ENCODE results near the gene TSPAN1. TPM values are rescaled to one million over a fixed set of nuclear protein-coding genes. Genes with fewer than 3 reads are reported as not detected.
"Not testable (repeated sequence)": the region's sequence is repeated elsewhere in the genome, so short reads cannot be mapped to it uniquely, and the experiment has no call there.

TSPAN1 gene
- polyA plus RNA-seq, 4 donors = 1.6 to 88.0 (median 72.3) TPM

GRCh38 chr1:46205791-46206190 lies 30.9 kb downstream of the TSPAN1 start:
- DNase-seq (ENCODE audit: low read depth in 4 of 4, low spot score in 3 of 4) = no peak

- DNase-seq (ENCODE audit: low read depth in 4 of 4, low spot score in 3 of 4) = no peak
Observed at GRCh38 chr1:46206399-46206798, 31.5 kb downstream of the TSPAN1 start.

DNA sequence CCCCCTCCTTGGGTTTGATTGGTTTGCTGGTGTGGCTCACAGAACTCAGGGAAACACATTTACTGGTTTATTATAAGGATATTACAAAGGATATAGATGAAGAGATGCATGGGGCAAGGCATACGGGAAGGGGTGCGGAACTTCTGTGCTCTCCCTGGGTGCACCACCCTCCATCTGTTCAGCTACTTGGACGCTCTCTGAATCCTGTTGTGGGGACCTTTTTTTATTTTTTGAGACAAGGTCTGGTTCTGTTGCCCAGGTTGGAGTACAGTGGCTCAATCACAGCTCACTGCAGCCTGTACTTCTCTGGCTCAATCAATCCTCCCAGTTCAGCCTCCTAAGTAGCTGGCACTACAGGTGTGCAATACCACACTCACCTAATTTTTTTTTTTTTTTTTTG lies 35.7 kb downstream of the TSPAN1 start:
- DNase-seq (ENCODE audit: low read depth in 4 of 4, low spot score in 3 of 4) = no peak

- no peak for DNase-seq (ENCODE audit: low read depth in 4 of 4, low spot score in 3 of 4)
Observed at GRCh38 chr1:46211051-46211450, 36.2 kb downstream of the TSPAN1 start.

DNA sequence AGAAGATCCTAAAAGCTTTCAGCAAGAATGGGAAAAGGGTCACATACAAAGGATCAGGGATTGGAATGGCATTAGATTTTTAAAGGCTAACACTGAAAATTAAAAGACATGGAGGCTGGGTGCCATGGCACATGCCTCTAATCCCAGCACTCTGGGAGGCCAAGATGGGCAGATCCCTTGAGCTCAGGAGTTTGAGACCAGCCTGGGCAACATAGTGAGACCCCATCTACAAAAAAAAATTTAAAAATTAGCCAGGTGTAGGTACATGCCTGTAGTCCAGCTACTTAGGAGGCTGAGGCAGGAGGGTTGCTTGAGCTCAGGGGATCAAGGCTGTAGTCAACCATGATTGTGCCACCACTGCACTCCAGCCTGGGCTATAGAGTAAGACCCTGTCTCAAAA lies 40.6 kb downstream of the TSPAN1 start:
- no peak for DNase-seq (ENCODE audit: low read depth in 4 of 4, low spot score in 3 of 4)

DNA sequence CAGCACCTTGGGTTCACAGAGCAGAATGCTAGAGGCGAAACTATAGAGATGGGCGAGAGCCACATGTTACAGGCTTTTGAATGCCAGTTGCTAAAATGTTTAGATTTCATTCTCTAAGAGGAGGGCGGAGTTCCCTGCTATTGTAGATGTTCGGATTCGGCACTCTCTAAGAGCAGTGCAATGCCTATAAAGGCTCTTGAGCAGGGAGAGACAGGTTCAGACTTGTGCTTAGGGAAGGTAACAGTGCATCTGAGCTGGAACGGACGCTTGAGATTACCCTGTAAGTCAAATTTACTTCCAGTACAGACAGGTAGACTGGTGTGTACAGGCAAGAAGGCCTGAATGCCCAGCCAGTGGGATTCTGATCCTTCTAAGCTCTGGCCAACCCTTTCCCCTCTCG lies 43.6 kb downstream of the TSPAN1 start:
- no peak for DNase-seq (ENCODE audit: low read depth in 4 of 4, low spot score in 3 of 4)

- DNase-seq (ENCODE audit: low read depth in 4 of 4, low spot score in 3 of 4) = no peak
Observed at GRCh38 chr1:46219551-46220520, 44.9 kb downstream of the TSPAN1 start.

GRCh38 chr1:46220808-46221207 lies 45.9 kb downstream of the TSPAN1 start:
- DNase-seq (ENCODE audit: low read depth in 4 of 4, low spot score in 3 of 4) = no peak

GRCh38 chr1:46221749-46222148 lies 46.9 kb downstream of the TSPAN1 start:
- no peak for DNase-seq (ENCODE audit: low read depth in 4 of 4, low spot score in 3 of 4)

DNA sequence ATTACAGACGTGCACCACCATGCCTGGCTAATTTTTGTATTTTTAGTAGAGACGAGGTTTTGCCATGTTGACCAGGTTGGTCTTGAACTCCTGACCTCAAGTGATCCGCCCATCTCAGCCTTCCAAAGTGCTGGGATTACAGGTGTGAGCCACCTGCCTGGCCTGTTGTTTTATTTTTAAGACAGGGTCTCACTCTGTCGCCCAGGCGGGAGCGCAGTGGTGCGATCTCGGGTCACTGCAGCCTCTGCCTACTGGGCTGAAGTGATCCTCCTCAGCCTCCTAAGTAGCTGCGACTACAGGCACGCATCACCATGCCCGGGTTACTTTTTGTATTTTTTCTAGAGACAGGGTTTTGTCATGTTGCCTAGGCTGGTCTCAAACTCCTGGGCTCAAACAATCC lies 48.2 kb downstream of the TSPAN1 start:
- DNase-seq (ENCODE audit: low read depth in 4 of 4, low spot score in 3 of 4) = not testable (repeated sequence)

DNA sequence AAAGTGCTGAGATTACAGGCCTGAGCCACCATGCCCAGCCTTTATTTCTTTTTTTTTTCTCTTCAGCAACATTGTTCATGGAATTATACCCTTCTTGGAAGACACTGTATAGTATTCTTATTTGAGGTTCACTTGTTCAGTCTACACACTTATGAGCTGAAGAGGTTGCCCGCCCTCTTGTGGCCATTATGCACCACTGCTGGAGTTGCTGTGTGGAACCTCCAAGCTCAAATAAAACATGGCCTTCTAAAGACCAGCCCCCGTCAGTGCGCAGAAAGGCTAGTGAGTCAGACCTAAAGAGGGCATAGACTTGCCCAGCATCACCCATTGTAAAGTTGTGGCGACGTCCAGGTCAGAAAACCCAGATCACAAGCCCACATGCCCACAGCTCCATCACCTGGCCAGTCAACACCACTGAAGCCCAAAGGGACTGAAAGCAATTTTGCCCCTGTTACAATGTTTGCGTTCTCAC lies 48.6 kb downstream of the TSPAN1 start:
- peak in 1 of 4 donors; percentile 63 for DNase-seq (ENCODE audit: low read depth in 4 of 4, low spot score in 3 of 4)

GRCh38 chr1:46224966-46225365 lies 50.1 kb downstream of the TSPAN1 start:
- DNase-seq (ENCODE audit: low read depth in 4 of 4, low spot score in 3 of 4) = no peak

- not testable (repeated sequence) for DNase-seq (ENCODE audit: low read depth in 4 of 4, low spot score in 3 of 4)
Observed at GRCh38 chr1:46231231-46231630, 56.3 kb downstream of the TSPAN1 start.

Other genes starting within 250 kb of the TSPAN1 start
- gene PIK3R3, start 42.5 kb upstream of the TSPAN1 start, polyA plus RNA-seq (ENCODE audit: insufficient read length in 4 of 4) = 10 to 100 TPM; 23.1 to 38.3 (median 25.4) TPM
- gene P3R3URF, start 1.4 kb downstream of the TSPAN1 start, polyA plus RNA-seq (ENCODE audit: insufficient read length in 4 of 4) = not detected
- gene POMGNT1, start 23.3 kb downstream of the TSPAN1 start, polyA plus RNA-seq (ENCODE audit: insufficient read length in 4 of 4) = 10 to 100 TPM; 57.4 to 99.2 (median 71.4) TPM
- 1 to 10 TPM; 1.9 to 6.5 (median 2.9) TPM for gene LURAP1, start 28.2 kb downstream of the TSPAN1 start, polyA plus RNA-seq (ENCODE audit: insufficient read length in 4 of 4)
- gene RAD54L, start 72.7 kb downstream of the TSPAN1 start, polyA plus RNA-seq (ENCODE audit: insufficient read length in 4 of 4) = 10 to 100 TPM in 3 of 4 donors, 1 to 10 TPM in 1; 9.2 to 15.7 (median 11.8) TPM
- 10 to 100 TPM; 68.7 to 93.8 (median 83.4) TPM for gene LRRC41, start 128.5 kb downstream of the TSPAN1 start, polyA plus RNA-seq (ENCODE audit: insufficient read length in 4 of 4)
- gene UQCRH, start 128.6 kb downstream of the TSPAN1 start, polyA plus RNA-seq (ENCODE audit: insufficient read length in 4 of 4) = 100 to 1,000 TPM; 240 to 421 (median 378) TPM
- 10 to 100 TPM; 15.6 to 31.0 (median 26.0) TPM for gene NSUN4, start 165.7 kb downstream of the TSPAN1 start, polyA plus RNA-seq (ENCODE audit: insufficient read length in 4 of 4)
- 10 to 100 TPM in 3 of 4 donors, 1 to 10 TPM in 1; 7.6 to 31.1 (median 21.0) TPM for gene FAAH, start 219.2 kb downstream of the TSPAN1 start, polyA plus RNA-seq (ENCODE audit: insufficient read length in 4 of 4)